B cell (primary cell): ENCODE measurements around the gene GSTA1. TPM values are rescaled to one million over a fixed set of nuclear protein-coding genes. Genes with fewer than 3 reads are reported as not detected.
"Not testable (repeated sequence)": the region's sequence is repeated elsewhere in the genome, so short reads cannot be mapped to it uniquely, and the experiment has no call there.

ENCODE experiments used
- ATAC-seq: fragments of 200-7000 bp; cut with Tn5 transposase; one replicate; pipeline ENCODE4 v1.10.0; 2021; ENCODE audit warnings: low read depth, mild to moderate bottlenecking, moderate number of reproducible peaks, moderate library complexity
- CTCF ChIA-PET: fragments of 350-600 bp; sonication (Branson Sonifier 250); formaldehyde crosslinking; loops from one replicate; lab custom pipeline; 2021; ENCODE audit warnings: antibody characterized with exemption, inconsistent platforms; lab: Charles Lee
- POLR2A ChIA-PET: fragments of 350-600 bp; sonication (Branson Sonifier 250); formaldehyde crosslinking; loops from one replicate; lab custom pipeline; 2021; ENCODE audit warnings: antibody characterized with exemption; lab: Charles Lee
- DNase-seq: peaks from one replicate; pipeline ENCODE4 v3.0.0; 2013
- H2AFZ ChIP-seq: 2 replicates; pipeline ENCODE4 v1.6.1; 2012; ENCODE audit warnings: mild to moderate bottlenecking, low read depth, low read length; ENCODE audit not compliant: insufficient read depth, poor library complexity, severe bottlenecking
- H3K27ac ChIP-seq, 2 donors: 1 replicate in 1 of 2; 2 replicates in 1 of 2; pipeline ENCODE4 v1.5.1; 2012 to 2013; ENCODE audit warnings: low read length in 2 of 2, mild to moderate bottlenecking in 2 of 2, moderate library complexity in 1 of 2
- H3K27me3 ChIP-seq, 4 experiments: fragments of 200-600 bp in 1 of 4; sonication (generic) in 1 of 4; replicated peaks in 1 of 4; 1 replicate in 2 of 4; 2 replicates in 2 of 4; pipeline versions ENCODE4 v1.6.1 to v1.7.0; 2013 to 2016; ENCODE audit warnings: low read length in 3 of 4, mild to moderate bottlenecking in 2 of 4, mixed read lengths in 1 of 4, moderate library complexity in 1 of 4; ENCODE audit not compliant: insufficient read depth in 4 of 4, control insufficient read depth in 3 of 4; ENCODE audit errors: control extremely low read depth in 1 of 4
- H3K36me3 ChIP-seq, 2 experiments: replicated peaks in 1 of 2; 1 replicate in 1 of 2; 2 replicates in 1 of 2; pipeline versions ENCODE4 v1.6.1 to v1.7.1; 2013; ENCODE audit warnings: low read length in 1 of 2; ENCODE audit not compliant: insufficient read depth in 2 of 2, control insufficient read depth in 1 of 2; ENCODE audit errors: control extremely low read depth in 1 of 2, extremely low read depth in 1 of 2
- H3K4me1 ChIP-seq, 2 donors: fragments of 200-600 bp in 1 of 2; sonication (generic) in 1 of 2; 1 replicate in 1 of 2; 2 replicates in 1 of 2; pipeline versions ENCODE4 v1.5.1 to v1.6.1; 2013 to 2017; ENCODE audit warnings: low read length in 2 of 2; ENCODE audit not compliant: control insufficient read depth in 2 of 2, insufficient read depth in 2 of 2
- H3K4me2 ChIP-seq: replicated peaks from 2 replicates; pipeline ENCODE3; 2012; ENCODE audit warnings: mild to moderate bottlenecking, low read depth, low read length; ENCODE audit not compliant: poor library complexity, severe bottlenecking
- H3K4me3 ChIP-seq, 5 experiments: fragments of 200-600 bp in 1 of 5; sonication (generic) in 1 of 5; 1 replicate in 3 of 5; 2 replicates in 2 of 5; pipeline versions ENCODE4 v1.5.1 to v1.7.0; 2011 to 2016; ENCODE audit warnings: low read length in 4 of 5, mild to moderate bottlenecking in 4 of 5, low read depth in 2 of 5, control low read depth in 1 of 5, moderate library complexity in 1 of 5; ENCODE audit not compliant: insufficient read depth in 1 of 5; ENCODE audit errors: control extremely low read depth in 1 of 5, extremely low read depth in 1 of 5
- H3K79me2 ChIP-seq: fragments of 200-600 bp; sonication (generic); one replicate; pipeline ENCODE4 v1.6.0; 2016; ENCODE audit warnings: low read length; ENCODE audit not compliant: control insufficient read depth, insufficient read depth
- H3K9ac ChIP-seq: fragments of 200-600 bp; sonication (generic); 2 replicates; pipeline ENCODE4 v1.6.1; 2017; ENCODE audit warnings: mild to moderate bottlenecking, low read length, moderate library complexity
- H3K9me3 ChIP-seq, 3 donors: one replicate each; pipeline versions ENCODE4 v1.6.1 to v1.7.1; 2013; ENCODE audit warnings: low read length in 2 of 3; ENCODE audit not compliant: control insufficient read depth in 2 of 3, insufficient read depth in 1 of 3; ENCODE audit errors: control extremely low read depth in 1 of 3
- H4K20me1 ChIP-seq: 2 replicates; pipeline ENCODE4 v1.6.0; 2012; ENCODE audit warnings: mild to moderate bottlenecking, low read length; ENCODE audit not compliant: insufficient read depth, control insufficient read depth, poor library complexity, severe bottlenecking
- H3K27ac Mint-ChIP-seq: one replicate; pipeline ENCODE4 v1.8.0; 2021; ENCODE audit warnings: mixed read lengths
- H3K27me3 Mint-ChIP-seq: one replicate; pipeline ENCODE4 v1.8.0; 2021; ENCODE audit warnings: mixed read lengths
- H3K4me1 Mint-ChIP-seq: one replicate; pipeline ENCODE4 v1.8.0; 2021; ENCODE audit warnings: mixed read lengths
- H3K4me3 Mint-ChIP-seq: one replicate; pipeline ENCODE4 v1.8.0; 2021; ENCODE audit warnings: mixed read lengths
- H3K9me3 Mint-ChIP-seq: one replicate; pipeline ENCODE4 v1.8.0; 2022; ENCODE audit warnings: mixed read lengths; ENCODE audit not compliant: insufficient read depth
- CTCF ChIP-seq: fragments of 200-600 bp; IDR thresholded peaks from one replicate; pipeline ENCODE4 v1.8.0; 2022; ENCODE audit warnings: antibody characterized with exemption, mild to moderate bottlenecking
- EZH2 ChIP-seq: IDR thresholded peaks from 2 replicates; pipeline ENCODE4 v1.6.1; 2012; ENCODE audit warnings: borderline replicate concordance, low read depth, mild to moderate bottlenecking, moderate library complexity, low read length; ENCODE audit not compliant: insufficient read depth, poor library complexity, severe bottlenecking
- WGBS: methylation state at CpG from one replicate; pipeline ENCODE4 v1.1.5; 2013; ENCODE audit warnings: missing lambda C conversion rate; ENCODE audit not compliant: insufficient coverage; 5-methylcytosine and 5-hydroxymethylcytosine counted together
- intact Hi-C: fragments of 100-400 bp; cut with micrococcal nuclease; formaldehyde crosslinking; loops from one replicate; pipeline ENCODE4 v1.10.0; 2022
- polyA plus RNA-seq: library from polyadenylated mRNA; depleted of rRNA; stranded (reverse); fragments of >200 nt; gene quantifications from 2 replicates; pipeline ENCODE4 v1.2.3, GENCODE V29; 2012
- total RNA-seq, 2 donors: library from RNA; stranded (reverse); fragments of 120-200 nt in 1 of 2; gene quantifications; 1 replicate in 1 of 2; 2 replicates in 1 of 2; pipeline versions ENCODE4 v1.2.3 to v1.2.4, GENCODE V29; 2013 to 2022

The GSTA1 gene
- total and polyA plus RNA-seq, 2 donors (not counting 1 experiment from before 2014, with no cell fraction given) = not detected

- intact Hi-C loops = no loop called here
- WGBS = 97% methylated on average over 24 of the region's 24 CpGs
- H3K27me3 Mint-ChIP-seq = peaks cover 25% of the 10 kb centered on the region
- no peak overlapping the region for H3K27ac ChIP-seq
- no peaks in the 10 kb centered on the region for H3K79me2 ChIP-seq
- H3K9me3 ChIP-seq = peaks cover 0 to 7% (median 0%) of the 10 kb centered on the region in 3 donors
- no peak overlapping the region for H3K27ac Mint-ChIP-seq
- ChIA-PET CTCF (interaction anchor here (0.5 kb wide), 1 partner anchor 8 kb away, joined by 3 read pairs; no protein-coding TSS in a partner anchor), POLR2A (no interaction called here)
- DNase-seq = no peak
- no peaks in the 10 kb centered on the region for H3K9me3 Mint-ChIP-seq
- H3K4me2 ChIP-seq = no peak overlapping the region
- no peaks in the 10 kb centered on the region for H3K4me1 Mint-ChIP-seq
- ATAC-seq = no peak
- no peaks in the 10 kb centered on the region for H3K4me1 ChIP-seq
- H3K9ac ChIP-seq = no peak overlapping the region
- H4K20me1 ChIP-seq = no peaks in the 10 kb centered on the region
- H3K4me3 Mint-ChIP-seq = no peak overlapping the region
- no peaks in the 10 kb centered on the region for H3K27me3 ChIP-seq
- TF ChIP-seq CTCF (no peak), EZH2 (no peak)
- H3K4me3 ChIP-seq = no peak overlapping the region
- no peak overlapping the region for H2AFZ ChIP-seq
- H3K36me3 ChIP-seq = no peaks in the 10 kb centered on the region
Observed at GRCh38 chr6:52786249-52786956, 17.2 kb downstream of the GSTA1 start.

- H3K4me1 Mint-ChIP-seq, H3K27ac Mint-ChIP-seq, H3K36me3 ChIP-seq, H3K27ac ChIP-seq, ATAC-seq, H3K9me3 Mint-ChIP-seq, H4K20me1 ChIP-seq, intact Hi-C loops, H3K9me3 ChIP-seq, H2AFZ ChIP-seq, DNase-seq, H3K4me3 ChIP-seq, H3K79me2 ChIP-seq, H3K4me2 ChIP-seq, H3K27me3 ChIP-seq, H3K9ac ChIP-seq, H3K4me3 Mint-ChIP-seq, H3K4me1 ChIP-seq, POLR2A ChIA-PET, CTCF ChIA-PET: not testable (repeated sequence)
- WGBS = no CpG with 5 or more reads among the region's 3 CpGs
- H3K27me3 Mint-ChIP-seq = peaks cover 40% of the 10 kb centered on the region
Observed at GRCh38 chr6:52782696-52783274, 20.8 kb downstream of the GSTA1 start.

GRCh38 chr6:52782209-52782608 lies 21.4 kb downstream of the GSTA1 start:
- H3K9ac ChIP-seq, H3K79me2 ChIP-seq, H2AFZ ChIP-seq, POLR2A ChIA-PET, intact Hi-C loops, H3K27ac ChIP-seq, H3K4me3 ChIP-seq, H3K36me3 ChIP-seq, DNase-seq, H3K4me1 ChIP-seq, H4K20me1 ChIP-seq, H3K27me3 ChIP-seq, H3K4me3 Mint-ChIP-seq, ATAC-seq, H3K4me1 Mint-ChIP-seq, H3K9me3 Mint-ChIP-seq, H3K27ac Mint-ChIP-seq, H3K4me2 ChIP-seq, CTCF ChIA-PET, H3K9me3 ChIP-seq: not testable (repeated sequence)
- H3K27me3 Mint-ChIP-seq = peaks cover 40% of the 10 kb centered on the region
